RCC 7860 (cell line): Measurements from ENCODE around the gene SLC35F3.
"Not testable (repeated sequence)": the region's sequence is repeated elsewhere in the genome, so short reads cannot be mapped to it uniquely, and the experiment has no call there.

Experiments used
- DNase-seq: peaks from one replicate; pipeline ENCODE4 v3.0.0-alpha.2; 2015; ENCODE audit warnings: low spot score
- FAIRE-seq: peaks from 2 replicates; lab custom pipeline; 2012; peaks lifted over from hg19 to GRCh38; lab: Jason Lieb, UNC

The SLC35F3 gene

DNA sequence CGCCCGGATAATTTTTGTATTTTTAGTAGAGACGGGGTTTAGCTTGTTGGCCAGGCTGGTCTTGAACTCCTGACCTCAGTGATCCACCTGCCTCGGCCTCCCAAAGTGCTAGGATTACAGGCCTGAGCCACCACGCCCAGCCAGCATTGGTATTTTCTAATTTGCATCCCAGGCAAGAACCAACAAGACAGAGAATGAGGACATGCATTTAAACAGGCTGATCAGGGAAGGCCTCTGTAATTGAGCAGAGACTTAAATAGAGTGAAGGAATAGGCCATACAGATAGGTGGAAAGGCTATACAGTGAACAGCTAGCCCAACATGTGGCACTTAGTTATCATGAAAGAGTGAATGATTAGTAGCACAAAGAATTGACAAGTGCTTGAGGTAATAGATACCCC, 230.4 kb downstream of the SLC35F3 start:
- FAIRE-seq (no peak), DNase-seq (no peak)

DNA sequence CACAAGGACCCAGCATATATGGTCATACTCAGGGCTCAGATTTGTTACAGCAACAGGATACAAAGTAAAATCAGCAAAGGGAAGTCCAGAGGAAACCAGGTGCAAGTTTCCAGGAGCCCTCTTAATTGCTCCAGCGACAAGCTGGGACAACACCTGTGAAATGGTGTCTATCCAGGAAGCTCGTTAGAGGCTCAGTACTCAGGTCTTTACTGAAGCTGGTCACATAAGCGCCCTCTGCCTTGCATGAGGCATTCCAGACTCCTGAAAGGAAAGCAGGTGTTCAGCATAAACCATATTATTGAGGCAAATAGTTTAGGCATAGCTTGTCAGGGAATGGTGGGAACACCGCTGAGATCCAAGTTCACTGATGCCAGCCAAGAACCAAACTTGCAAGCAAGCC, 231.0 kb downstream of the SLC35F3 start:
- DNase-seq (no peak), FAIRE-seq (no peak)

DNA sequence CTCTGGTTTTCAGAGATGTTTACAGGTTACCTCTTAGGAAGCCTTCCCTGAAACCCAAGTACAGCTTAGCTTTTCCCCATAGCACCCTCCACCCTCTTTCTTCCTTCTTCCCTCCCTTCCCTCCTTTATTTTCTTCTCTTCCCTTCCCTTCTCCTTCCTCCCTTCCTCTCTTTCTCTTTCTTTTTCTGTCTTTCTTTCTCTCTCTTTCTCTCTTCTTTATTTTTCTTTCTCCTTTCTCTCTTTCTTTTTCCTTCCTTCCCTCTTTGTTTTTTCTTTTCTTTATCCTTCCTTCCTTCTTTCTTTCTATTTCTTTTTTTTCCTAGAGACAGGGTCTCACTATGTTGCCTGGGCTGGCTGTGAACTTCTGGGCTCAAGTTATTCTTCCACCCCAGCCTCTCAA, 231.6 kb downstream of the SLC35F3 start:
- no peak for FAIRE-seq
- no peak for DNase-seq

DNA sequence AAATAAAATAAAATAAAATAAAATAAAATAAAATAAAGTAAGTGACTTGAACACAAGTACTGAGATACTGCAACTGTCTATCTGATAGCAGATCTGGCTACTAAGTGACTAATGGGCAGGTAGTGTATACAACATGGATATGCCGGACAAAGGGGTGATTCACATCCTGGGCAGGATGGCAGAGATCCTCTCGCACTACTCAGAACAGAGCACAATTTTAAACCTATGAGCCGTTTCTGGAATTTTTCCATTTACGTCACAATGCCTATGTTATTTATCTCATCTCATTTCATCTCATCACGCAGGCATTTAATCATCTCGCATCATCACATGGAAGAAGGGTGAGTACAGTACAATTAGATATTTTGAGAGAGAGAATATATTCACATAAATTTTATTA, 235.5 kb downstream of the SLC35F3 start:
- DNase-seq = peak; percentile 96
- FAIRE-seq = peak; percentile 89

DNA sequence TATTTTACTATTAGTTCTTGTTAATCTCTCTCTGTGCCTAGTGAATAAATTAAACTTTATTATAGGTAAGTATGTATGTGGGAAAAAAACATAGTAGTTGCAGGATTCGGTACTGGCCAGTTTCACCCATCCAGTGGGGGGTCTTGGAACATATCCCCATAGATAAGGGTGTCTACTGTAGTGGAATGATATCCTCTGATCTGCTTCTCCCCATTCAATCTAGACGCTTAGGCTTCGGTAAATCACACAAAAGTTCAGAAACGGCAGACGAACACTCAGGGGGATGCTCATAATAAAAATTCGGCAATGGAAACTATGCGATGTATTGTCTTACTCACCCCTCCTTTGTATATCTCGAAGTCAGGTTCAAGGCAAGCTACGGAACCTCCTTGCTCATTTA, 235.9 kb downstream of the SLC35F3 start:
- no peak for FAIRE-seq
- DNase-seq = no peak

DNA sequence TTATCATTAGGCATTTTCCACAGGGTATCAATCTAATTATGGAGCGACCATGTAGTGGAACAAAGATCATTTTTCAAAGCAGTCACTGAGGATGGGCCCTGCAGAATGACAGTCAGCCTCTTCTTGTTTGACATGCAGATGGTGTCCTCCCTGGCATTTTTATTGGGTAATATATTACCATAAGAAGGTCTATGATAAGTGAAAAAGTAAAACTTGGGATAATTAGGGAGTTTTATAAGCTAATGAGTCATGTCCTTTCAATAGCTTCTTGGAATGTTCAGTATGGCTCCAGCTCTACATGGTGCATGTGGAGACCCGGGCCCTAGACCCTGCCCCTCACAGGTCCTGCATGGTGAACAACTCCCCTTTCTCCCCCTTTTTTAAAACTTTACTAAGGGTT, 236.5 kb downstream of the SLC35F3 start:
- FAIRE-seq = no peak
- no peak for DNase-seq

DNA sequence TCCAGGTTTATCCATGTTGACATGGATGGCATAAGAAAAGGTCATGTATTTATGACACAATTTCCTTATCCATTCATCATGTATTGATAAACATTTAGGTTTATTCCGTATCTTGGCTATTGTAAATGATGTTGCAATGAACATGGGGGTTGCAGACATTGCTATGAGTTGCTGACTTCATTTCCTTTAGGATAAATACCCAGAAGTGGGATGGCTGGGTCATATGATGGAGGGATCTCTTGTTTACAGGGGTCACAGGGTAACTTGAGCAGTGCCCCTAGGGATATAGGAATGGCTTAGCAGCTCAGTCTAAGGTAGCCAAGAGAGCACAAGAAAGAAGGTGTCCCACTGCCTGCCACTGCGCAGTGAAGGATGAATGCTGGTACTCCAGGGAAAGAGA, 239.2 kb downstream of the SLC35F3 start:
- DNase-seq (no peak), FAIRE-seq (no peak)

DNA sequence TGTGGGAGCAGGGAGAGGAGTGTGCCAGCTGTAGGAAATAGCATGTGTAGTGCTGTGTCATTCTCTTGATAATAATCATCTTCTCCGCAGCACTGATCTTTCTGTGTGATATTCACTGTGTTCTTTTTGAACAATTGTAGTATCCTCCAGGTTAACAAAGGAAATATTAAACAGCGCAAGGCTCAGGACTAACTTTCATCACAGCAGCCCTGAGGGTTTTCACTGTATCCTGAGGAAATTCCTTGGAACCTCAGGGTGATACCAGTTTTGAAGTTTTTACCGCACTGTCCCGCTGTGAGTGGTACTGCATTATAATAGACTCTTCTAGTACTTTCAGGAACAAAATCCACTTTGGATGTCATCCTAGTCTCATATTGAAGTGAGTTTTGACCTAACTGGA, 240.4 kb downstream of the SLC35F3 start:
- FAIRE-seq = no peak
- DNase-seq = no peak

DNA sequence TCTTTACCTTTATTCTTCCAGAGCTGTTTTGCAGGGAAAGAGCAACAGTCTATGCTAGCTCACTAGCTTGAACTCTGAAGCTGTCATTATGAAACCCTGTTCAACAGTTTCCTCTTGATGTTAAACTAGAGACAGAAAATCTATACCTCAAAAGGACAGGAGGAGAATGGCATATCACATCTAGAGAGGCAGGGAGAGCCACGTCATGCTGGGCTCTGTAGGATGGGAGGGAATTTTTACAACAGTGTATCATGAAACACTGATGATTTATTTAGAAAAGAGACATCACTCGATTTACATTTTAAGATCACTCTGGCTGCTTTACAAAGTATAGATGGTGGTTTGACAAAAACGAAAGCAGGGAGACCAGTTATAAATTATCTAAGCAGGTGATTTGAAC, 243.9 kb downstream of the SLC35F3 start:
- no peak for DNase-seq
- FAIRE-seq = no peak

DNA sequence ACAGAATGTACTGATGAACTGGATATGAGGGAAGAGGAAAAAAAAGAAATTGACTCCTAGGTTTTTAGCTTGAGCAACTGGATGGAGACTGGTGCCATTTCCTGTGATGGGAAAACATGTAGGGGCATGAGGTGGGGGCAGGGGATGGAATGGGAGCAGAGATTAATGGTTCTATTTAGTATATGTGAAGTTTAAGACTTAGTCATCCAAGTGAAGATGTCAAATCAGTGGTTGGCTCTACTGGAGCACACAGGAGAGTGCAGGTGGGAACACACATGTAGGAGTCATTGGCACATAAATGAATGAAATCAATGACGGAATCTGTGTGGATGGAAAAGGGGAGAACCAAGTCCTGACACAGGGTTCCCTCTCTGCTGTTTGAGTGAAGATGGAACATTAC, 244.3 kb downstream of the SLC35F3 start:
- DNase-seq (no peak), FAIRE-seq (no peak)

DNA sequence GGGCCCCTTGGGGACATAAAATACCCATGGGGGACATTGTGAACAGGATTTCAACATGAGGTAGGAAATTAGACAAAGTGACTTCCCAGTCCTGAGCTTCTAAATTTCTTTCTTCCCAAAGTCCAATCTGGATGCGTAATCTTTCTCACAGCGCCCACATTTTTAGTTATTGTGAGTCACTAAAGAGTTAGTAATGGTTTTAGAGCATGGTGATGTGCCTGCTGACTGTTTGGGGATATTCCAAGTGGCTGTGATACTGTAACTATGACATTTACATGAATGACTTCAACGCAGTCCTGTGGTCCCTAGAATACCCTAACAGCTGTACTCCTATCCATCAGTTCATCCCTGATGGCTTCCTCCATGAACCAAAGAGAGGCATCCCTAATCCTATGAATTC, 244.7 kb downstream of the SLC35F3 start:
- FAIRE-seq (no peak), DNase-seq (peak; percentile 62)

DNA sequence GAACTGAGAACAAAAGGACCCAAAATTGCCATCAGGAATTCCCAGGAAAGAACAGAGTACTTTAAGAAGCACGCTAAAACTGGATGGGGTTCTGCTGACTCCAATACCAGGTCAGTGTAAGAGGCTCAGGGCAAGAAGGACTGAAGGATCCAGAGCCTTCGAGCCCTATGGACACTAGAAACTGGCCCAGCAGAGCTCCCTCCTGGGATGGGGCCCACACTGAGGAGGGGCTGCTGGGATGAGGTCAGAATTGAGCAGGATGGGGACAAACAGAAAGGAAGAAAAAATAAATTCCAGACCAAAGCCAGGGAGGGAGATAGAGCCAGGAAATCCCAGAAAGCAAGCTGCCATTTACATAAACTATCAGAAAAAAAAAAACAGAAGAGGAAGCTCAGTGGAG, 246.4 kb downstream of the SLC35F3 start:
- DNase-seq (no peak), FAIRE-seq (no peak)

DNA sequence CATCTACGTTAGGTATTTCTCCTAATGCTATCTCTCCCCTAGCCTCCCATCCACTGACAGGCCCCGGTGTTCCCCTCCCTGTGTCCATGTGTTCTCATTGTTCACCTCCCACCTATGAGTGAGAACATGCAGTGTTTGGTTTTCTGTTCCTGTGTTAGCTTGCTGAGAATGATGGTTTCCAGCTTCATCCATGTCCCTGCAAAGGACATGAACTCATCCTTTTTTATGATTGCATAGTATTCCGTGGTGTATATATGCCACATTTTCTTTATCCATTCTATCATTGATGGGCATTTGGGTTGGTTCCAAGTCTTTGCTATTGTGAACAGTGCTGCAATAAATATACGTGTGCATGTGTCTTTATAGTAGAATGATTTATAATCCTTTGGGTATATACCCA, 247.9 kb downstream of the SLC35F3 start:
- not testable (repeated sequence) for DNase-seq, FAIRE-seq

DNA sequence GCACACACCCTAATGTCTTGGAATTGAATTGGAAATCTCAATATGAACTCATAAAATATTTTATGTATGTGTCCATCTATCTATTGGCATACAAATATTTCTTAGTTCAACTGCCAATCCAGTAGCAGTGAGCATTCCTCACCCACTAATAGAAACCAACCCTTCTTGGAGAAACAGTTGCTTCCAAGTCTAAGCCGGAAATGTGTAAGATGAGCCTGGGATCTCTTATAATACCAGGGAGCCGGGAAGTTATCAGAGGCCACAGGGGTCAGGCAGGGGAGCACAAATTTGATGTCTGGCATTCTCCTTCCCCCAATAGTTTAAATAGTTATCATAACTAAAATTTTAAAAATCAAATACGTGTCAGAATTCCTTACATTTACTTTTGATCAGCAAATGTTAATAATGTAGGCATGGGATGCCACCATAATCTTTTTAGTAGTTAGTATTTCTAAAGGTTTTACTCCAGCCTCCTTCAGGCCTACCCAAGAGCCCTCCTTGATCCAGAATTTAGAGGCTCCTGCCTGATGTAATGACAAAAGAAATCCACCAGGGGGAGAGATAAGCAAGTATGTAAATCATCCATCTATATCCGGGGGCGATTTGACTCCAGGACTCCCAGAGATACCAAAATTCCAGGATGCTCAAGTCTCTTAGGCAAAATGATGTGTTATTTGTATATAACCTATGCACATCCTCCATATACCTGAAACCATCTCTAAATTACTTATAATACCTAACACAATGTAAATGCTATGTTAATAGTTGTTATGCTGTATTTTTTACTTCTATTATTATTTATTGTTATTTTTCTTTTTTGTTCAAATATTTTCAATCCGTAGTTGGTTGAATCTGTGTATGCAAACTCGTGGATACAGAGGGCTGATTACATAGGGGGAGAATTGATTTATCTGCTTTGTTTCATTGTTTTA, 250.1 kb downstream of the SLC35F3 start:
- FAIRE-seq (peak; percentile 74), DNase-seq (peak; percentile 72)

DNA sequence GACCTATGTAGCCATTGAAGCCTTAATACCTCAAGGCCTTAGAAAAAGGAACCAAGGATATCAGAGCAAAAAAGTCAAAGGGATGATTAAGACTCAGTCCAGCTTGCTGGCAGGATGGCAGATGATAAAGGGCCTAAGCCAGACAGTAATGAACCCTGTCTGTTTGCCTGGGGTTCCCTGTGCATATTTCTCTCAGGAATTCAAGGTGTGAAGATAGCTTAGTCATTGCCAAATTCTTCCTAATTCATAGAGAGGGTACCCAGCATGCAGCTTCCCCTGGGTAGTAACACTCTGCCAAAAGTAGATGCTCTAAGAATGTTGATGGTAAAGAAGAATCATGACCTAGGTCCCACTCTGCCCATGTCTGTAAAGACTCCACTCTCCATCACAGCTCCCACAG, 258.2 kb downstream of the SLC35F3 start:
- DNase-seq (no peak), FAIRE-seq (no peak)

DNA sequence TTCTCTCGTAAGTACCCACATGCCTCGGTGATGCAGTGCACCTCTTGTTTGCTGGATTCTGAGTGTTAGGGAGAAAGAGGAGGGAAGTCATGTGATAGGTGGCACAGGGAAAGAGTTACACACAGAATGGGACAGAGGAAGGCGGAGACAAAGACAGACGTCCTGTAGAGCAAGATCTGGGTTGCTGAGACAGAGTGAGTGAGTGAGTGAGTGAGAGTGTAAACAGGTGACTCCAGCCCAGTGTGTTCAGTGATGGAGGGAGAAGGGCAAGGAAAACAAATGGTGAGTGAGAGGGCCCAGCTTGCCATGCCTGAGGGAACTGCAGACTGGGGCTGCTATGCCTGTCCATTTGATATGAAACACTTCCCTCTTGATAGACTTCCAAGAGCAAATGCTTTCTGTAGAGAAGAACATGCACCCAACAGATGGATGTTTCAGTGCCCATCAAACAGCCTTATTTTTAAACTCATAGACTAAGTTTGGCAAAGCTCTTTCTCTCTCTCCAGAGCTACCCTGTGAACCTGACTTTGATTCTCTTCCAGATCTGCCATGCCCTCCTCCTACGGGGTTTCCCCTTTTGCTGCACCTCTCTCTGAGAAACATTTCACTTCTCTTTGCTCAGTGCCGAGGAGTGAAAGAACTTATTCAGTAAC, 258.9 kb downstream of the SLC35F3 start:
- no peak for DNase-seq
- FAIRE-seq = no peak

DNA sequence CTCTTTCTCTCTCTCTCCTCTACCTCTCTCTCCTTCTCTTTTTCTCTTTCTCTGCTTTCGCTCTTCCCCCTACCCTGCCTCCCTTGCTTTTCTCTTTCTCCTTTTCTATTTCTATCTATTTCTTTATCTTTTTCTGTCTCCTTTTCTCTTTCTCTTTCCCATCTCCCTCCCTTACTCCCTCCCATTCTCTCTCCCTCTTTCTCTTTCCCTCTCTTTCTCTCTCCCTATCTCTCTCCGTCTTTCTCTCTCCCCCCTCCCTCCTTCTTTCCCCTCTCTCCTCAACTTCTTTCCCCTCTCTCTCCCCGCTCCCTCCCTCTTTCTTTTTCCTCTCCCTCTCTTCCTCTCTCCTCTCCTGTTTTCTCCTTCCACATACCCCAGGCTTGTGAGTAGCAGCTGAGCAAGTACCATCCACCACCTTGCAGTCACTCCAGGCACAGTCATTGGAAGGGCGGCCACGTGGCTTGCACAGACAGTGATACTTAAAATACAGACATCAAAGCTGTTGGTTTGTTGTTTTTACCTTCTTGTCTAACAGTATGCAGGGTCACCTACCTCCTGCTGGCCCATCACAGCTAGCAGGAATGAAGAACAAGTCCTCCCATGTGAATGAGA, 259.7 kb downstream of the SLC35F3 start:
- no peak for DNase-seq

DNA sequence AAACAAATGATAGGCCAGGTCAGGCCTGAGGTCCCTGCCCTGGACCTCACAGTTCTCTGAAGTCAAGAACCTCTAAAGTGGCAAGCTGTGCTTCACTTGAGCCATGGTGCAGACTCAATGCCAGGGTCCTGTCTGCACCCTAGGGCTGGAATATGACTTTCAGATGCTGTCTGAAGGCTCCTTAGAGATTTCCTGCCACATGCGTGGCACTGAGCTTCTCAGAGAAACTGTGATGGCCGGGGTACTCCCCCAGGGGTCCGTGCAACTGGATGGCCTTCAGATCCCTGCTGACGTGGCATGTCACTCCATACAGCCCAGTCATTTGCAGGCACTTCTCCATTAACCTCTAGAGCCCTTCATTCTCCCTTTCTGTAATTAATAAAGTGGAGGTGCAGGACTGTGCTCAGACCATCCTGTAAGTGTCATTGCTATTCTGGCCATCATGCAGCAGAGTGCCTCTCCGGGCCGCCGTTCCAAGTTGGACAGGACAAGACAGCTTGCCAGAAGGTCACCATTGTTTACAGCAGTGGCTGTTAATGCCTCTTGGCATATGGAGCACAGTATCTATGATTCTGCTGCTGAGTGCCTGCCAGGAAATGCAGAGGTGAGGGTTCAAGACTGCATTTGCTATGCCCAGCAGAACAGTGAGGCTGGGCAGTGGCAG, 263.7 kb downstream of the SLC35F3 start:
- FAIRE-seq = no peak
- DNase-seq = no peak

More for the DNA sequence above, 259.7 kb downstream of the SLC35F3 start:
- no peak for FAIRE-seq

DNA sequence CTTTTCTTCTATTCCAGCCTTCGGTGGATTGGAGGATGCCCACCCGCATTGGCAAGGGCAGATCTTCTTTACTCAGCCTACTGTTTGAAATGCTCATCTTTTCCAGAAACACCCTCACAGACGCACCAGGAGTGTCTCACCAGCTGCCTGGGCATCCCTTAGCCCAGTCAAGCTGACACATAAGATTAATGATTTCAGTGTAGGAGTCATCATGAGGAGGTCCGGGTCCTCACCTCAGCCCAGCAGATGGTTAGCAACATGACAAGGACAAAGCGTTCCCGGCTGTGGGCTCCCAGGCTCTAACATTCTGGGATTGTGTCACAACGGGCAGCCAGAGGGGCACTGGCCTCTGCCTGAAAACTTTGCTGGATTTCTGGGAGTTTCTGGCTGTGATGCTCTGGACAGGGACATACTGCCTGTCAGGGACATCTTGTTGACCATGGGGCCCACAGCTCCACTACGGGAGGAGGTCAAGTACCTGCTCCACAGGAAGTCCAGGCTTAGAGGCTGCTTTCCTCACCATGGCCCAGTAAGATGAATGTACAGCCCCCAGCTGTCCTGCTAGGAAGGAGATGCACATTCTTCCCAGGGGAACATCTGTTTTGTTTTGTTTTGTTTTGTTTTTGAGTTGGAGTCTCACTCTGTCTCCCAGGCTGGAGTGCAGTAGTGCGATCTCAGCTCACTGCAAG, 264.8 kb downstream of the SLC35F3 start:
- DNase-seq = no peak
- no peak for FAIRE-seq

DNA sequence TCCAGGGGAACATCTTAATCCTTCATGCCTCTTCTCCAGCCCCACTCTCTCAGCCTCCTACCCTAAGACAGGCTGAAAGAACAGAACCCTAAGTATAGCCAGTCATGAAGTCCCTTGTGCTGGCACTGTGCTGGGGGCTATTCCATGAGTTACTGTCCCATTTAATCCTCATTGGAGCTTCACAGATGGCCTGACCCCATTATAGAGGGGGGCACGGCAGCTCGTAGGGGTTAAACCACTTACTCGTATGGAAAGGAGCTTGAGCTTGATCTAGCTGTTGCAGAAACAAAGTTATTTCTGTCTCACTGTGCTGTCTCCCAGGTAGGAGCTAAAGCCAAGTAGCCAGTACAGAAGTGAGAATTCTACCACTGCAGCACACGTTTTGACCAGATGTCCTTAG, 265.6 kb downstream of the SLC35F3 start:
- DNase-seq (no peak), FAIRE-seq (no peak)

DNA sequence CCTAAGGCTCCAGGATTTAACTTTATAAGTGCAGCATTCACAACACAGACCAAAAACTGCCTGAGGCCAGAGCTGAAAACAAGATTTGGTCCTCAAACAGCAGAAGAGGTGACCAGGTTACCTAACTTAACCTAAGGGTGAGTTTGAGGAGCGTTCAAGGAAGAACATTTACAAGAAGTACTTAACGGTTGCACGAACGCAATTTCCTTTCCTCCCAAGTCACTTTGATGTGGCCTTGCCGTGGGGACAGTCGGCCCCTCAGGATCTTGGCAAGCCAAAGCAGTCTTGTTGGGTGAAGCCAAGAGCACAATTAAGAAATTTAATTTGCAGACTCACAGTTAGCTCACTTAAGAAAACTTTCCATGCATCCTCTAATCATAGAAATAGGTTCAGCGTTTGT, 266.1 kb downstream of the SLC35F3 start:
- DNase-seq (no peak), FAIRE-seq (no peak)
